ENCODE results near the gene ST3GAL4. TPM values are rescaled to one million over a fixed set of nuclear protein-coding genes. Genes with fewer than 3 reads are reported as not detected.

The ST3GAL4 gene
- total RNA-seq, 1 experiment from 2014 or later, result 13.6 TPM

GRCh38 chr11:126407682-126408288, 52.3 kb downstream of the ST3GAL4 start:
- Histone ChIP-seq H3K4me2 (ENCODE audit: insufficient read depth, insufficient read length, low read length) (no peak overlapping the region), H3K23ac (ENCODE audit: insufficient read length, low read depth, low read length) (no peak overlapping the region), H4K91ac (ENCODE audit: insufficient read length, low read depth, low read length) (no peak overlapping the region), H4K20me1 (ENCODE audit: control insufficient read depth, insufficient read depth, insufficient read length) (no peaks in the 10 kb centered on the region), H3K14ac (ENCODE audit: insufficient read depth, low read length) (no peak overlapping the region; the same call in 1 of the 2 replicates), H2AK5ac (ENCODE audit: insufficient read length, low read length) (no peak overlapping the region), H4K5ac (ENCODE audit: insufficient read length, low read depth, low read length) (no peak overlapping the region), H2AFZ (ENCODE audit: low read length) (no peak overlapping the region), H2BK120ac (ENCODE audit: low read depth, low read length, poor library complexity, severe bottlenecking) (no peak overlapping the region), H4K8ac (replicated peaks; ENCODE audit: insufficient read length, low read depth, low read length) (no peak overlapping the region), H3K9ac (ENCODE audit: extremely low read depth, insufficient read length, low read length) (no peak overlapping the region), H2BK15ac (ENCODE audit: low read depth, low read length) (no peak overlapping the region), H3K79me1 (ENCODE audit: insufficient read depth, low read depth, low read length, poor library complexity, severe bottlenecking) (no peaks in the 10 kb centered on the region), H2BK20ac (ENCODE audit: low read depth, low read length, poor library complexity, severe bottlenecking) (no peak overlapping the region), H3K79me2 (ENCODE audit: insufficient read depth, low read length) (no peaks in the 10 kb centered on the region), H3K27ac (ENCODE audit: insufficient read length, low read depth, low read length) (no peak overlapping the region), H3K9me3 (ENCODE audit: control insufficient read depth, low read depth, low read length) (no peaks in the 10 kb centered on the region), H3K27me3 (ENCODE audit: insufficient read depth, low read length) (no peaks in the 10 kb centered on the region), H3K23me2 (ENCODE audit: insufficient read length, low read depth, low read length, poor library complexity, severe bottlenecking) (no peaks in the 10 kb centered on the region), H3K56ac (ENCODE audit: insufficient read length, low read depth, low read length) (no peak overlapping the region), H2BK12ac (ENCODE audit: insufficient read length, low read depth, low read length) (no peak overlapping the region), H3K18ac (ENCODE audit: insufficient read length, low read depth, low read length) (no peak overlapping the region), H3K4me1 (ENCODE audit: insufficient read depth, low read length) (peaks cover 1% of the 10 kb centered on the region; the same call in 1 of the 2 replicates), H3K4ac (ENCODE audit: low read depth, low read length) (no peak overlapping the region), H3T11ph (ENCODE audit: low read length) (no peak overlapping the region), H2BK5ac (ENCODE audit: insufficient read length, low read length) (no peak overlapping the region)
- no CpG with 5 or more reads among the region's 15 CpGs for WGBS (ENCODE audit: extremely low coverage, insufficient read length, low lambda C conversion rate)
- Mint-ChIP-seq H3K9me3 (no peaks in the 10 kb centered on the region; a peak in 1 of 5 replicates), H3K4me3 (no peak overlapping the region), H3K36me3 (ENCODE audit: insufficient read depth in 1 of 3, low read depth in 3 of 3) (peaks cover 11 to 21% (median 20%) of the 10 kb centered on the region in 3 experiments), H3K27ac (no peak overlapping the region), H3K4me1 (peaks cover 27 to 32% of the 10 kb centered on the region in 2 experiments), H3K27me3 (ENCODE audit: low read depth) (no peaks in the 10 kb centered on the region; the same call in 1 of the 2 replicates)
- no peak for DNase-seq
- TF ChIP-seq CTCF (conservative IDR thresholded peaks at IDR 0.05), result no peak

Measured in H9 (cell line).